Measurements from ENCODE around the gene PDIA2. TPM values are rescaled to one million over a fixed set of nuclear protein-coding genes. Genes with fewer than 3 reads are reported as not detected.

Gene PDIA2
- total and polyA plus RNA-seq, 10 of the 15 experiments (the other 5 are each of a cell fraction or from before 2014, with no cell fraction given): 0.11 to 0.36 TPM; not detected in 8

- Histone ChIP-seq H3K4me2 (ENCODE audit: control insufficient read depth, insufficient read depth) (peak overlapping the region; percentile 30; the same call in 1 of the 2 replicates), H3K27ac (ENCODE audit: control insufficient read depth, insufficient read depth) (no peak overlapping the region; the same call in 1 of the 2 replicates), H3K4me1 (ENCODE audit: control insufficient read depth, insufficient read depth, low read length) (peaks cover 23% of the 10 kb centered on the region), H3K27me3 (replicated peaks in 1 of 2; ENCODE audit: control insufficient read depth in 2 of 2, insufficient read depth in 2 of 2, low read length in 1 of 2) (no peaks in the 10 kb centered on the region), H4K20me1 (ENCODE audit: control insufficient read depth, insufficient read depth) (no peaks in the 10 kb centered on the region), H2AFZ (ENCODE audit: control insufficient read depth, low read depth, low read length) (no peak overlapping the region), H3K9ac (ENCODE audit: control insufficient read depth, insufficient read depth, low read length) (no peak overlapping the region), H3K9me3 (replicated peaks; ENCODE audit: control insufficient read depth, insufficient read depth, low read length) (no peaks in the 10 kb centered on the region), H3K79me2 (ENCODE audit: control insufficient read depth, insufficient read depth, low read length) (peaks cover 1% of the 10 kb centered on the region), H3K4me3 (no peak overlapping the region), H3K36me3 (ENCODE audit: control insufficient read depth in 2 of 2, insufficient read depth in 2 of 2, low read length in 1 of 2) (no peaks in the 10 kb centered on the region; a peak in 1 of 4 replicates)
- BruUV-seq (replicated peaks): no TSS peak
- FAIRE-seq (no peak), DNase-seq (ENCODE audit: low read depth, low spot score) (no peak), ATAC-seq (no peak)
- whole genome bisulfite sequencing (ENCODE audit: insufficient coverage, insufficient replicate concordance, low lambda C conversion rate, missing lambda C conversion rate): 93% methylated on average over 8 of the region's 8 CpGs
- CTCF ChIA-PET: interaction anchor here (1.5 to 2.0 kb wide), 2 partner anchors 9 to 13 kb away, joined by 4 to 7 read pairs; no protein-coding TSS in a partner anchor
- SMC1A ChIA-PET (ENCODE audit: uncharacterized antibody, unreplicated experiment): interaction anchor here (0.7 to 2.1 kb wide), 4 partner anchors 9 to 29 kb away, joined by 3 to 10 read pairs (median 6); partner anchors contain the start of gene LUC7L
- POLR2A ChIA-PET: interaction anchor here (1.6 to 2.0 kb wide), 2 partner anchors 12 to 109 kb away, joined by 10 to 11 read pairs; partner anchors contain the start of gene LUC7L
- in situ Hi-C loops (cut with MboI): no loop called here
- RAD21 ChIA-PET (ENCODE audit: unreplicated experiment): interaction anchor here (1.4 kb wide), 1 partner anchor 109 kb away, joined by 5 read pairs; no protein-coding TSS in a partner anchor
- intact Hi-C loops (cut with micrococcal nuclease; ENCODE audit: unreplicated experiment): no loop called here
- TF ChIP-seq ETV6 (conservative IDR thresholded peaks at IDR 0.05 in 1 of 2, IDR thresholded peaks at IDR 0.05 in 1 of 2; ENCODE audit: borderline replicate concordance in 1 of 2, low read depth in 1 of 2) (no peak), HDAC2 (IDR thresholded peaks at IDR 0.05) (no peak), CREM (IDR thresholded peaks at IDR 0.05; ENCODE audit: low read depth) (no peak), YY1 (IDR thresholded peaks at IDR 0.05; ENCODE audit: low read depth, low read length) (no peak), ZBTB4 (CRISPR knock-in tag; IDR thresholded peaks at IDR 0.05) (no peak), ZBED1 (IDR thresholded peaks at IDR 0.05; ENCODE audit: borderline replicate concordance) (no peak), NRF1 (conservative IDR thresholded peaks at IDR 0.05; ENCODE audit: low read depth, low read length) (no peak), NR2C2 (IDR thresholded peaks at IDR 0.05; ENCODE audit: borderline replicate concordance, control insufficient read depth, insufficient read length, low read depth) (no peak), ZNF207 (IDR thresholded peaks at IDR 0.05; ENCODE audit: borderline replicate concordance) (no peak), SMC3 (IDR thresholded peaks at IDR 0.05; ENCODE audit: borderline replicate concordance, low read length) (no peak), MYC (IDR thresholded peaks at IDR 0.05; ENCODE audit: insufficient read depth, insufficient read length, insufficient replicate concordance, low read length, severe bottlenecking) (no peak), NBN (IDR thresholded peaks at IDR 0.05) (no peak), ZSCAN29 (IDR thresholded peaks at IDR 0.05) (no peak), CUX1 (IDR thresholded peaks at IDR 0.05; ENCODE audit: insufficient replicate concordance, low read depth, low read length) (no peak)
- TF ChIP-seq, protein P1, sequence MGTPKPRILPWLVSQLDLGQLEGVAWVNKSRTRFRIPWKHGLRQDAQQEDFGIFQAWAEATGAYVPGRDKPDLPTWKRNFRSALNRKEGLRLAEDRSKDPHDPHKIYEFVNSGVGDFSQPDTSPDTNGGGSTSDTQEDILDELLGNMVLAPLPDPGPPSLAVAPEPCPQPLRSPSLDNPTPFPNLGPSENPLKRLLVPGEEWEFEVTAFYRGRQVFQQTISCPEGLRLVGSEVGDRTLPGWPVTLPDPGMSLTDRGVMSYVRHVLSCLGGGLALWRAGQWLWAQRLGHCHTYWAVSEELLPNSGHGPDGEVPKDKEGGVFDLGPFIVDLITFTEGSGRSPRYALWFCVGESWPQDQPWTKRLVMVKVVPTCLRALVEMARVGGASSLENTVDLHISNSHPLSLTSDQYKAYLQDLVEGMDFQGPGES (IDR thresholded peaks at IDR 0.05): no peak
Observed at GRCh38 chr16:240559-240958, 42.4 kb upstream of the PDIA2 start.
